GM06990 (cell line): ENCODE measurements around the gene MRPL16.

Source experiments
- DNase-seq: peaks from one replicate; pipeline ENCODE4 v3.0.0-alpha.2; 2011; ENCODE audit not compliant: insufficient read length; ENCODE audit errors: extremely low read depth
- H3K27me3 ChIP-seq: replicated peaks from 2 replicates; pipeline ENCODE4 v1.6.0; 2011; ENCODE audit warnings: low read length; ENCODE audit not compliant: control insufficient read depth, insufficient read depth
- H3K36me3 ChIP-seq: 2 replicates; pipeline ENCODE4 v1.5.1; 2011; ENCODE audit warnings: low read length; ENCODE audit not compliant: control insufficient read depth, insufficient read depth
- H3K4me3 ChIP-seq: replicated peaks from 2 replicates; pipeline ENCODE4 v1.5.1; 2011; ENCODE audit warnings: low read depth, mild to moderate bottlenecking, control low read depth, low read length
- CTCF ChIP-seq: IDR thresholded peaks from 2 replicates; pipeline ENCODE4 v1.5.1; 2011; ENCODE audit warnings: low read length, control low read depth, mild to moderate bottlenecking, inconsistent platforms; ENCODE audit not compliant: insufficient read depth, poor library complexity, severe bottlenecking

MRPL16 gene

DNA sequence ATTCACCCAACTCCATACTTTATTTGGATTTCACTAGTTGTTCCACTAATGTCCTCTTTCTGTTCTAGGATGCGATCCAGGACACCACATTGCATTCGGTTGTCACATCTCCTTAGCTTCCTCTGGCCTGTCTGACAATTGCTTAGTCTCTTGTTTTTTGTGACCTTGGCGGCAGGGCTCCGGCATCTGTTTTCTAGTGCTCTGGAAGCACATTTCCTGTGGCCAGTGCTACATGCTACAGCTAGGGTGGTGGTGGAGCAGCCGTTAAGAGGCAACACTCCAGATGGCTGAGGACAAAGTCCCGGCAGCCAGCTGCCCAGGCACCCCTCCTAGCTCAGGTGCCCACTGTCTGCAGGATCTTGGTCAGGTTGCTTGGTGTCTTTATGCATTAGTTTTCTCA is 48.6 kb downstream of the MRPL16 start:
- H3K27me3 ChIP-seq = no peaks in the 10 kb centered on the region; the same call in 1 of the 2 replicates
- no peak for TF ChIP-seq CTCF
- H3K36me3 ChIP-seq = no peaks in the 10 kb centered on the region
- DNase-seq = no peak
- no peak overlapping the region for H3K4me3 ChIP-seq

- no peaks in the 10 kb centered on the region; the same call in 1 of the 2 replicates for H3K27me3 ChIP-seq
- TF ChIP-seq CTCF = no peak
- no peaks in the 10 kb centered on the region for H3K36me3 ChIP-seq
- no peak for DNase-seq
- no peak overlapping the region for H3K4me3 ChIP-seq
Observed at GRCh38 chr11:59760771-59761170, 49.8 kb downstream of the MRPL16 start.

GRCh38 chr11:59759900-59760299 is 50.7 kb downstream of the MRPL16 start:
- no peak for DNase-seq
- TF ChIP-seq CTCF = no peak
- Histone ChIP-seq H3K36me3 (no peaks in the 10 kb centered on the region), H3K27me3 (no peaks in the 10 kb centered on the region; the same call in 1 of the 2 replicates), H3K4me3 (no peak overlapping the region)

- Histone ChIP-seq H3K36me3 (no peaks in the 10 kb centered on the region), H3K4me3 (no peak overlapping the region), H3K27me3 (no peaks in the 10 kb centered on the region; the same call in 1 of the 2 replicates)
- TF ChIP-seq CTCF = no peak
- DNase-seq = no peak
Observed at GRCh38 chr11:59758401-59759037, 52.1 kb downstream of the MRPL16 start.

DNA sequence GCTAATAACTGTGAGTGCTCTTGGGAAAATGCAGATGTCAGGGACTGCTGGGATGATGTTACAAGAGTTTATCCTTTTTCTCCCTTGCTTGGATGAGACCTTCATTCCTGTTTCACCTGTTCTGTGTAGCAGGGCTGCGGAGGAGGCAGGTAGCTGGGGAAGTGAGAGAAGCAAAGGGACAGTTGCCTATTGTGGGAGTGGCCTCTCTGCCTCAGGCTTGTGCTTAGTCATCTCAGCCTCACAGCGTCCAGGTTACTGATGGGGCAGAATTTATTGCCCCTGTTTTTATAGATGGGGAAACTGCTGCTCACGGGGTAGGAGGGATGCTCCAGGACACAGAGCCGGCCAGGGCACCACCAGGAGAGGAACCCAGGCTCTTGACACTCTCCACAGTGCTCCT is 53.7 kb downstream of the MRPL16 start:
- TF ChIP-seq CTCF = no peak
- DNase-seq = no peak
- Histone ChIP-seq H3K36me3 (no peaks in the 10 kb centered on the region), H3K27me3 (no peaks in the 10 kb centered on the region; the same call in 1 of the 2 replicates), H3K4me3 (no peak overlapping the region)

DNA sequence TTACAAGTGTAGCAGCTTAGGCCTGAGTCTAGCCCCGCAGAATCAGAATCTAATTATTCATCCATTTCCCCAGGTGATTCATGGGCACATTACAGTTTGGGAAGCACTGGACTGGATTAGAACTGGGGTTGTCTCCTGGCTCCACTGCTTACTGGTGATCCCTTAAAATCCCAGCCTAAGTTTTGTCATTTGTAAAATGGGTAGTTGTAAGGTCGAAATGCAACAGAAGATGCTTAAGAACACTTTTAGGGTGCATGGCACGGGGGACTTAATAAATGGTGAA is 54.1 kb downstream of the MRPL16 start:
- no peaks in the 10 kb centered on the region; the same call in 1 of the 2 replicates for H3K27me3 ChIP-seq
- no peaks in the 10 kb centered on the region for H3K36me3 ChIP-seq
- no peak for DNase-seq
- no peak for TF ChIP-seq CTCF
- no peak overlapping the region for H3K4me3 ChIP-seq
